Ectodermal cell (in vitro differentiated cells): ENCODE measurements around the gene FANCI.

Source experiments
- H3K27ac ChIP-seq: 2 replicates; pipeline ENCODE4 v1.7.0; 2013; ENCODE audit warnings: mild to moderate bottlenecking, low read depth, low read length; ENCODE audit not compliant: insufficient read depth, poor library complexity, severe bottlenecking
- H3K27me3 ChIP-seq: 2 replicates; pipeline ENCODE4 v1.7.0; 2013; ENCODE audit warnings: mild to moderate bottlenecking, low read length; ENCODE audit not compliant: insufficient read depth, control insufficient read depth, poor library complexity, severe bottlenecking
- H3K36me3 ChIP-seq: one replicate; pipeline ENCODE4 v1.7.0; 2013; ENCODE audit warnings: low read length; ENCODE audit not compliant: control insufficient read depth, insufficient read depth
- H3K4me1 ChIP-seq: one replicate; pipeline ENCODE4 v1.7.0; 2013; ENCODE audit warnings: low read length; ENCODE audit not compliant: control insufficient read depth, insufficient read depth
- H3K4me3 ChIP-seq: 2 replicates; pipeline ENCODE4 v1.7.0; 2013; ENCODE audit warnings: low read depth, low read length, control low read depth; ENCODE audit not compliant: insufficient read depth
- H3K9me3 ChIP-seq: 2 replicates; pipeline ENCODE4 v1.7.0; 2013; ENCODE audit warnings: mild to moderate bottlenecking, low read length, moderate library complexity; ENCODE audit not compliant: control insufficient read depth
- WGBS, 2 experiments: methylation state at CpG; one replicate each; pipeline ENCODE4 v1.1.7; 2013; ENCODE audit warnings: missing lambda C conversion rate in 2 of 2; 5-methylcytosine and 5-hydroxymethylcytosine counted together

FANCI gene

DNA sequence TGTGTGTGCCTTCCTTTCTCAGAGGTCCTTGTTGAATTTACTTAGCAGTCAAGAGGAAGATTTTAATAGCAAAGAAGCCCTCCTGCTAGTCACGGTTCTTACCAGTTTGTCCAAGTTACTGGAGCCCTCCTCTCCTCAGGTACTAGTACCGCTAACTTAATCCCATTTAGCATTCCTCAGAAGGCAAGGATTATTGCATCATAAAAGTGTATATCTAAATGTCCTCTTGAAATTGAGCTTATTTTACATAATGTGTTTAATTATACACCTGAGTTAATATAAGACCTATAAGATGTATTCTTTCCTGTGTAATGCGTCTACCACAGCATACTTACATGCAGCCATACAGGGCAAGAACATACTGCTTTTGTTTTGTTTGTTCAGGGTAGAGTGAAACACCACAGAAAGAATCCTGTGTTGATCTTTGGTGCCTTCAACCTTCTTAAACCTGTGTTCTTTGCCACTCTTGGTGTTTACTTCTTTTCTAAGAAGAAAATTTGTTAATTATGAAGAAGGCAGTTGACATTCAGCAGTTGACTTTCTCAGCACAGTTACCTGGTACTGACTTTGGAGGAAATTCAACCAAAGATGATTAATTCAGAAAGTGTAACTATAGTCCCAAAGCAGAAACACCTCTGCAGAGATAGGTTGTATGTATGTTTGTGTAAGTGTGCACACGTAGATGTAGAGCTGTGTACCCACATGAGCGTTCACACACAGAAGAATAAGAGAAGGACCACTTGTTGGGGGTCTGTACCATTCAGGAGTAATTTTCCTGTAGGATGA lies 57.7 kb downstream of the FANCI start:
- Histone ChIP-seq H3K27me3 (no peaks in the 10 kb centered on the region), H3K4me3 (no peak overlapping the region), H3K27ac (no peak overlapping the region), H3K36me3 (peaks cover 52% of the 10 kb centered on the region), H3K9me3 (no peaks in the 10 kb centered on the region), H3K4me1 (no peaks in the 10 kb centered on the region)
- WGBS, 2 experiments = 93 to 98% methylated on average over 4 to 5 of the region's 5 CpGs

DNA sequence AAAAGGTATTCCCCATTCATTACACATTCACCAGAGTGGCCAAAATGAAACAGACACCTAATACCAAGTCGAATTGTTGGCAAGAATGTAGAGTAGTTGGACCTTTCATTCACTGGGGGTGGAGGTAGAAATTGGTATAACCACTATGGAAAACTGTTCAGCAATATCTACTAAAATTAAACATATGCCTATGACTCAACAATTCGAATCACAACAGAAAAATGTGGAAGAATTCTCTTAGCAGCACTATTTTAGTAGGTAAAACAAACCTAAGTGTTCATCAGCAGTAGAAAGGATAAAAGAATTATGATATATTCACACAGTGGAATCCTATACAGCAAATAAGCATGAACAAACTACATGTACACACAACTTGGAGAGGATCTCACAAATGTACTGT lies 60.2 kb downstream of the FANCI start:
- peaks cover 68% of the 10 kb centered on the region for H3K36me3 ChIP-seq

DNA sequence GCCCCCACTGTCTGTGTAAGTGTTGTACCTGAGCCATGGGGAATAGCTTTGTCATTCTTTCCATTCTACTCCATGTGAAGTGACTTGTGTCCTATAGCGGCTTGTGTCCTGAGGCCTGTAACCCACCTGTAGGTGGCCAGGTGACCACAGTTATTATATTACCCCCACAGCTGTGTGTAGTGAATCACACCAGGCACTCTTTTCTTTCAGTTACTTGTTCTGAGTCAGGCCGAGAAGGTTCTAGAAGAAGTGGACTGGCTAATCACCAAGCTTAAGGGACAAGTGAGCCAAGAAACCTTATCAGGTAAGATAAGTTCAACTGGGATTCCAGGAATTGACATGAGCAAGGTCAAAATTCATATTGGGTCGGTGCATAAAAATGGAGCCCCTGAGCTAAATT lies 61.6 kb downstream of the FANCI start:
- Histone ChIP-seq H3K4me3 (no peak overlapping the region), H3K27me3 (no peaks in the 10 kb centered on the region), H3K36me3 (peaks cover 68% of the 10 kb centered on the region), H3K9me3 (no peaks in the 10 kb centered on the region), H3K27ac (no peak overlapping the region), H3K4me1 (no peaks in the 10 kb centered on the region)
- 93 to 95% methylated on average over 3 of the region's 3 CpGs for WGBS, 2 experiments

More for the DNA sequence above, 60.2 kb downstream of the FANCI start:
- Histone ChIP-seq H3K27me3 (no peaks in the 10 kb centered on the region), H3K4me1 (no peaks in the 10 kb centered on the region), H3K4me3 (no peak overlapping the region), H3K9me3 (no peaks in the 10 kb centered on the region), H3K27ac (no peak overlapping the region)
- 83 to 100% methylated on average over 1 of the region's 2 CpGs for WGBS, 2 experiments

DNA sequence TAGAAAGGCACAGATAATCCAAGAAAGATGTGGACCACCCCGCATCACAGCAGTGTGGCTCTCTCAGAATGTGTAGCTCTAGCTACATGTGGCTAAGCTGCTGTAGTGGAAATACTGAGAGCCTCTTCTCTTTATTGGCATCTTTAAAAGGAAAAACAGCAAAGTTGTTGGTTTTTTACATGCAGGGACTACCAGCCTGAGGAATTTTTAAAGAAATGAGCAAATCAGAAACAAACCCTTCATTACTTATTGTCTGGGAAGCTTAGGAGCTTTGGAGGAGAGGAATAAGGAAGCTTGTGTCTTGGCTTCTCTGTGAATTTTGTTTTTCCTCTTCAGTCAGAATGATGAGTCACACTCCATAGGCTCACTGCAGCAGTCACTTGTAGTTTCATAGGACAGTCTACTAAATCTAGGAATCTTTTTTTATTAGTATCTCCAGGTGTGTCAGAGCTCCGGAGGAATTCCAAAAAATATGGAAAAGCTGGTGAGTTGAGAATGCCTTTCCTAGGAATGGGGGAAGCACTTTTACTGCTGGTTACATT lies 63.3 kb downstream of the FANCI start:
- 96% methylated on average over 2 of the region's 2 CpGs for WGBS, 2 experiments
- Histone ChIP-seq H3K36me3 (peaks cover 54% of the 10 kb centered on the region), H3K9me3 (no peaks in the 10 kb centered on the region), H3K27ac (no peak overlapping the region), H3K4me1 (no peaks in the 10 kb centered on the region), H3K27me3 (no peaks in the 10 kb centered on the region), H3K4me3 (no peak overlapping the region)

DNA sequence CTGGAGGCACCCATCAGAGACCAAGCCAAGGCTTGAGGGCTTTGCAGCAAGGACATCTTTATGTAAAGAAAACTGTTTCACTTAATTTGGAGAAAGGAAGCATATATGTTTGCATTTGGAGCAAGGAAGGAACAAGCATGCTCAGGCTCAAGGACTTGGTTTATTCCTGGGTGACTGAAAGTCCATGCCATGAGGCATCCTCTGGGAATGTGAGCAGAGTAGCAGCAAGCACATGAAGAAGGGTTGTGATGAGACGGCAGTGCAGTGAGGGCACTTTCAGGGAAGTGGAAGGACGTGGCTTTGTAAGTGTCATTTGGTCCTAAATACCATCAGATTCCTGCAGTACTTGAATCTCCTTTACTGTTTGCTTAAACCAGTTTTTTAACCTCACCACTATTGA lies 64.0 kb downstream of the FANCI start:
- Histone ChIP-seq H3K4me1 (no peaks in the 10 kb centered on the region), H3K36me3 (peaks cover 53% of the 10 kb centered on the region), H3K27me3 (no peaks in the 10 kb centered on the region), H3K4me3 (no peak overlapping the region), H3K9me3 (no peaks in the 10 kb centered on the region), H3K27ac (no peak overlapping the region)
- WGBS, 2 experiments = 88 to 96% methylated on average over 2 of the region's 2 CpGs

DNA sequence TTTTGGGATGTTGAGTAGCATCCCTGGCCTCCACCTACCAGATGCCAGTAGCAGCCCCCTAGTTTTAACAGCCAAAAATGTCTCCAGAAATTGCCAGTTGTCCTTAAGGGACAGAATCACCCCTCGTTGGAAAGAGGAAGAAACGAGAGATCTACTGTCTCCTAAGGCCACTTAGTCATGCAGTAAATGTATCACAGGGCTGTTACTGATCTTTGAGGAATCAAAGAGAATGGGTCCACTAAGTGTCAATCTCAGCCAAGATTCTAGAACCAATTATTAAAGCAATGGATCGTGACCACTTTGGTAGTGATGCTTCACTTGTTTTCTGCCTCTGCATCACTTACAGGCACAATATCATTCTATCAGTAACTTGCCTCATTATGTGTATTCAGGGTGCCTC lies 64.5 kb downstream of the FANCI start:
- H3K9me3 ChIP-seq = no peaks in the 10 kb centered on the region
- WGBS, 2 experiments = 87 to 94% methylated on average over 3 of the region's 3 CpGs
- no peaks in the 10 kb centered on the region for H3K4me1 ChIP-seq
- no peaks in the 10 kb centered on the region for H3K27me3 ChIP-seq
- H3K27ac ChIP-seq = no peak overlapping the region
- H3K4me3 ChIP-seq = no peak overlapping the region
- peaks cover 53% of the 10 kb centered on the region for H3K36me3 ChIP-seq

DNA sequence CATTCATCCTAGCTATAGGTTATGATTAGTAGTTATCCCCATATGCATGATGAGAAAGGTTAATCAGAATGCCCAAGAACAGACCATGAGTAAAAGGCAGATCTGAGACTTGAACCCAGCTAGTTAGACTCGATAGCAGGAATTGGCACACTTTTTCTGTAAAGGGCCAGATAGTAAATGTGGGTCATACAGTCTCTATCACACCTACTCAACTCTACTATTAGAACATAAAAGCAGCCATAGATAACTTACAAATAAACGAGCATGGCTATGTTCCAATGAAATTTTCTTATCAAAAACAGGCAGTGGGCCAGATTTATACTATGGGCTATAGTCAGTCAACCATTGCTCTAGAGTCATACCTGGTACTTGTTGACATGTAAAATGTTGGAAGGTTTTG lies 66.2 kb downstream of the FANCI start:
- no peaks in the 10 kb centered on the region for H3K4me1 ChIP-seq
- peaks cover 54% of the 10 kb centered on the region for H3K36me3 ChIP-seq

DNA sequence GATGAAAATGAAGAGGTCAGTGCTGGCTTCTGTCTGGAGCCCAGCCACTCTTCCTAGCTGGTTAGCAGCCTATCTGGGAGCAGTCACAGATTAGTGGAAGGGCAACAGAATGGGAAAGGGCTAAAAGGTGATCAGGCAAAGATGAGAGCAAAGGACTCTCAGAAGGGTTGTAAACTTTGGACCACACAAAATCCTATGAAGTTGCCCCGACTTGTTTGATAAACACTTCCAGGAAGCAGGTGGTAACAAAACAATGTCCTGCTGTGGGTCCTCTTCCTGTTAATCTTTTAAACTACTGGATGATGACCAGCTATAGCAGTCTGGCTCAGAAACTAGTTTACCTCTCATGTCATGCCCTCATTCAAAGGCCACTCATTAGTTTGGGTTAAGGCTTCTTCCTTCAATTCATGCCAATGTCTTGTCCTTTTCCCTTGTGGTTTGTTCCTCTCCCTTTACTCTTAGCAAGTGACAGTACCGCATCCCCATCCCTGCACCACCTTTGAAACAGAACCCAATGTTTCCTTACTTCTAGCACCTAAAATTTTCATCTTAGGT lies 71.7 kb downstream of the FANCI start:
- Histone ChIP-seq H3K4me3 (no peak overlapping the region), H3K36me3 (peaks cover 61% of the 10 kb centered on the region), H3K27me3 (no peaks in the 10 kb centered on the region), H3K4me1 (no peaks in the 10 kb centered on the region), H3K27ac (no peak overlapping the region), H3K9me3 (no peaks in the 10 kb centered on the region)
- 92 to 94% methylated on average over 2 of the region's 2 CpGs for WGBS, 2 experiments

More for the DNA sequence above, 66.2 kb downstream of the FANCI start:
- Histone ChIP-seq H3K9me3 (no peaks in the 10 kb centered on the region), H3K27me3 (no peaks in the 10 kb centered on the region), H3K27ac (no peak overlapping the region), H3K4me3 (no peak overlapping the region)
- WGBS, 2 experiments = 91 to 95% methylated on average over 2 of the region's 2 CpGs

- Histone ChIP-seq H3K27ac (no peak overlapping the region), H3K4me1 (no peaks in the 10 kb centered on the region), H3K9me3 (no peaks in the 10 kb centered on the region), H3K36me3 (peaks cover 60% of the 10 kb centered on the region), H3K4me3 (no peak overlapping the region), H3K27me3 (no peaks in the 10 kb centered on the region)
- 95 to 96% methylated on average over 5 of the region's 5 CpGs for WGBS, 2 experiments
These were observed 72.7 kb downstream of the FANCI start for GRCh38 chr15:89316504-89316903.

GRCh38 chr15:89317186-89317720 lies 73.5 kb downstream of the FANCI start:
- Histone ChIP-seq H3K27ac (no peak overlapping the region), H3K9me3 (no peaks in the 10 kb centered on the region), H3K4me3 (no peak overlapping the region), H3K36me3 (peaks cover 67% of the 10 kb centered on the region), H3K4me1 (no peaks in the 10 kb centered on the region), H3K27me3 (no peaks in the 10 kb centered on the region)
- WGBS, 2 experiments = 94 to 96% methylated on average over 4 of the region's 4 CpGs
